LNCaP clone FGC (cell line): ENCODE measurements around the gene LBH.

Experiments used
- DNase-seq: peaks from one replicate; pipeline ENCODE4 v3.0.0-alpha.2; 2011; ENCODE audit warnings: low read depth
- H3K4me3 ChIP-seq: 2 replicates; pipeline ENCODE4 v1.5.1; 2011; ENCODE audit warnings: mild to moderate bottlenecking, low read depth, low read length, control low read depth
- CTCF ChIP-seq: IDR thresholded peaks from 2 replicates; pipeline ENCODE4 v1.5.1; 2012; ENCODE audit warnings: mild to moderate bottlenecking; ENCODE audit not compliant: control insufficient read depth, insufficient read depth; ENCODE audit errors: extremely low read depth

The LBH gene

GRCh38 chr2:30229596-30229995 lies 1.7 kb upstream of the LBH start:
- no peak overlapping the region for H3K4me3 ChIP-seq
- TF ChIP-seq CTCF: no peak
- DNase-seq: no peak

- TF ChIP-seq CTCF: no peak
- DNase-seq: no peak
- peak overlapping the region; percentile 48 for H3K4me3 ChIP-seq
These were observed 680 bp upstream of the LBH start for GRCh38 chr2:30230497-30231211.

GRCh38 chr2:30231996-30232800 lies 864 bp downstream of the LBH start:
- H3K4me3 ChIP-seq: peak overlapping the region; percentile 48; the same call in 1 of the 2 replicates
- DNase-seq: no peak
- no peak for TF ChIP-seq CTCF

GRCh38 chr2:30232801-30233130 lies 1.4 kb downstream of the LBH start:
- TF ChIP-seq CTCF: no peak
- DNase-seq: no peak
- no peak overlapping the region for H3K4me3 ChIP-seq

- no peak for TF ChIP-seq CTCF
- H3K4me3 ChIP-seq: no peak overlapping the region
- no peak for DNase-seq
These were observed 2.1 kb downstream of the LBH start for GRCh38 chr2:30233271-30234009.

- no peak overlapping the region for H3K4me3 ChIP-seq
- no peak for TF ChIP-seq CTCF
- no peak for DNase-seq
These were observed 3.0 kb downstream of the LBH start for GRCh38 chr2:30234180-30234971.
